Measurements from ENCODE around the gene GPRASP3.
"Not testable (repeated sequence)": the region's sequence is repeated elsewhere in the genome, so short reads cannot be mapped to it uniquely, and the experiment has no call there.

Gene GPRASP3, protein sequence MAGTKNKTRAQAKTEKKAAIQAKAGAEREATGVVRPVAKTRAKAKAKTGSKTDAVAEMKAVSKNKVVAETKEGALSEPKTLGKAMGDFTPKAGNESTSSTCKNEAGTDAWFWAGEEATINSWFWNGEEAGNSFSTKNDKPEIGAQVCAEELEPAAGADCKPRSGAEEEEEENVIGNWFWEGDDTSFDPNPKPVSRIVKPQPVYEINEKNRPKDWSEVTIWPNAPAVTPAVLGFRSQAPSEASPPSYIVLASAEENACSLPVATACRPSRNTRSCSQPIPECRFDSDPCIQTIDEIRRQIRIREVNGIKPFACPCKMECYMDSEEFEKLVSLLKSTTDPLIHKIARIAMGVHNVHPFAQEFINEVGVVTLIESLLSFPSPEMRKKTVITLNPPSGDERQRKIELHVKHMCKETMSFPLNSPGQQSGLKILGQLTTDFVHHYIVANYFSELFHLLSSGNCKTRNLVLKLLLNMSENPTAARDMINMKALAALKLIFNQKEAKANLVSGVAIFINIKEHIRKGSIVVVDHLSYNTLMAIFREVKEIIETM

DNA sequence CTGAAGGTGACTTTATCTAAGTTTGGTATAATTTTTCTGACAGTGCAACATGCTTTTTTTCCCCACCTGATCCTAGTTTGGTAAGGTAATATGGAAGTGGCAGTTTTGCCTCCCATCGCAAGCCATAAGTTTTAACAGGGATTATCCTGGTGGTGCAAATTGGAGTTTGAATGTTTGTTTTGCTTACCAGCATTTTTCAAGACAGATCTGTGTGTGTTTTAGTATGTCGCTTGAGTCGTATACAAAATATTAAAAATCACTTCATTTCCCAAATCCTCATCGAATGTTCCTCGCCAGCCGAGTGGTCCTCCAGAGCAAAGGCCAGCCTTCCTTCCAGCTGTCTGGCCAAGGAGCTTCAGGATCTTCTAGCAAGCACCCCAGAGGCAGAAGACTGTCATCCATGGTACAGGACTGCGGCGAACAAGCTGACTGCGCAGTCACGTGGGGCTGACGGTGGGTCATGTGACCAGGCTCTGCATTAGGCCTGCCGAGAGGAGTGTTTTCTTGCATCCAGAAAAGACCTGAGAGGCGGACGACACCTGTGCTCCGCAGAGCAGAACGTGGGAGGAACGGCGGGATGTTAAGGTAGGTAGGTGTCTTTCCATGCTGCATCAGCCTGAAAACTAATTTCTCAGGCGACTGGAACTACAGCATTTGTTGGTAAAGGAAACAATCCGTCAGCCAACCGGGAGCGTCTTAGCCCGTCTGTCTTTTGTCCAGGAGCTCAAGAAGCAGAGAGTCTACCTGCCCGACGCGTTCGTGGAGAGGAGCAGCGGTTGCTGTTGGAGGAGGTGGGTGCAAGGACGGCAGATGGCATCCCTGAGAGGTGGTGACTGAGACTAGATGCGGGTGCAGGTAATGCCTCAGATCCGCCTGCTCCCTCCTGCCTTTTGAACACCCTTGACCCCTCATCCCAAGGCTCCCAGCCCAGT lies at the start of gene GPRASP3:
Gene GPRASP3 (plus strand): TSS at position 507 of the 932 bp plus-strand sequence. CDS start 28,253 bp downstream, outside the sequence.
- no peak for DNase-seq (ENCODE audit: low read depth)

DNA sequence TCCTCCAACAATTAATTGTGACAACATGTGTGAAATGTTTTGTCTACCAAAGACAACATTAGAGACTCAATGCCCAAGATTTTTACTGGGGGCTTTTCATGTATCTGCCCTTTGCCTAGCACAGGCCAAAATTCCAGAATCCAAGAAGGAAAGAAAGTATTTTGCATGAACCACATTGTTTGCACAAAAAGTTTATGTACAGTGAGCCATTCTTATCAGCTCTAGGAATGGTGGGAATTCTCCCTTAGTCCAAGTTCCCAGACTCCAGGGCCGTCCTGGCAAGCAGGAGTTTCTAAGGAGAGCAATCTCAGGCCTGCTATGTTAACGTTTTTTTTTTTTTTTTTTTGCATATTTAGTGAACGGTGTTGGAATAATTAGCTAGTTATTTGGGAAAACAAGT lies 47.7 kb upstream of the GPRASP3 start:
- DNase-seq (ENCODE audit: low read depth): no peak

DNA sequence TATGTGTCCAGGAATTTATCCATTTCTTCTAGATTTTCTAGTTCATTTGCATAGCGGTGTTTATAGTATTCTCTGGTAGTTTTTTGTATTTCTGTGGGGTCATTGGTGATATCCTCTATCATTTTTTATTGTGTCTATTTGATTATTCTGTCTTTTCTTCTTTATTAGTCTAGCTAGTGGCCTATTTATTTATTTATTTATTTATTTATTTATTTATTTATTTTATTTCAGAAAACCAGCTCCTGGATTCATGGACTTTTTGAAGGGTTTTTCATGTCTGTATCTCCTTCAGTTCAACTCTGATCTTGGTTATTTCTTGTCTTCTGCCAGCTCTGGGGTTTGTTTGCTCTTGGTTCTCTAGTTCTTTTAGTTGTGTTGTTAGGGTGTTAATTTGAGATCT lies 43.1 kb upstream of the GPRASP3 start:
- not testable (repeated sequence) for DNase-seq (ENCODE audit: low read depth)

DNA sequence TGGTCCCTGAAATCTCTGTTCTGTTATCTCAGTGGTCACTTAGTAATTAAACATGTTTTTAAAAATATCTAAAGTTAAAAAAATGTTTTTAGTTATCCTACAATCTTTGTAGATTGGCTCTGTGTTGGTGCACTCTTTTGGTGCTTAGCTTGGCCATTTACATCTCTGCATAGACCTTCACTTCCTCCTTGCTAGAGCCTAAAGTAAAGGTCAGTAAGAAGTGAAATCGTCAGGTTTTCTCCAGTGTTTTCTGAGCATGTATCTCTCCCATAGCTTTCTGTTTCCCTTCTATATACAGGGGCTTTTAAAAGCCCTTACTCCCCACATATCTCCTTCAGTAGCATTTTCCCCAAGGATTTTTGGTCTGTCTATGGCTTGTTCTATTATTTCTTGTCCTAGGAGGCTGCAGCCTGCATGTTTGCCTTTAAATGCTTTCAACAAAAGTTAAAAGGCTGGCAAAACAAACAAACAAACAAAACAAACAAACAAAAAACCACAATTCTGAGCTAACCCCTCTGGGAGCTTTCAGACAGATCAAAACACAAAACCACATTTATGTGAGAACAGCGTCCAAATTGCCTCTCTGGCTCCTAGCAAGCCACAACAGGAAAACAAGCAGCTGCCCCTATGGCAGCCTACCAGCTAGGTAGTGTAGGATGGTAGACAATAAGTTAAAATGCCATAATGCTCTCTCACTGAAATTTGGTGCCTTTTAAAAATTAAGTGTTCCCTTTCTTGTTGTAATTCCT lies 35.6 kb upstream of the GPRASP3 start:
- DNase-seq (ENCODE audit: low read depth): no peak

DNA sequence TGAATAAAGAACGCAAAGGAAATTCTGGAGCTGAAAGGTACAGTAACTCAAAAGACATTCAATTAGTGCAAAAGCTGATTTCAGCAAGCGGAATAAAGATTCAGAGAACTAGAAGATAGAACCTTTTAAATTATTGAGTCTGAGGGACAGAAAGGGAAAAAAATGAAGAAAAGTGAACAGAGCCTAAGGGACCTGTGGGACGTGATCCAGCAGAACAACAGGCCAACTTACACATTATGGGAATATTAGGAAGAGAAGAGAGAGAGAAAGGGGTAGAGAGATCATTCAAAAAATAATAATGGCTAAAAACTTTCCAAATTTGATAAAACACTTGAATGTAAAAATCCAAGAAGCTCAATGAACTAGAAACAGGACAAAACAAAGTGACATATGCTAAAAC lies 25.8 kb upstream of the GPRASP3 start:
- no peak for DNase-seq (ENCODE audit: low read depth)

DNA sequence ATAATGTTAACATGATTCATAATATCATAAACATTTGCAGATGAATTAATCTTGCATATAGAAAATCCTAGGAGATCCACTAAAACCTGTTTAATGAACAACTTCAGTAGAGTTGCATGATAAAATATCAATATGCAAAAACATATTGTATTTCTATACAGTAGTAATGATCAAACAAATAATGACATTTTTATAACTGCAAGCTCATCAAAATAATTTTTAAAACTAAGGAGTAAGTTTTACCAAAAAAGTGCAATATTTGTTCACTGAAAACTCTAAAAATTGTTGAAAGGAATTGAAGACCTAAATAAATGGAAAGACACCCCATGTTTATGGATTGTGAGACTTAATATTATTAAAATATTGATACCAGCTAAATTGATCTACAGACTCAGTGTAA lies 24.2 kb upstream of the GPRASP3 start:
- DNase-seq (ENCODE audit: low read depth): no peak

DNA sequence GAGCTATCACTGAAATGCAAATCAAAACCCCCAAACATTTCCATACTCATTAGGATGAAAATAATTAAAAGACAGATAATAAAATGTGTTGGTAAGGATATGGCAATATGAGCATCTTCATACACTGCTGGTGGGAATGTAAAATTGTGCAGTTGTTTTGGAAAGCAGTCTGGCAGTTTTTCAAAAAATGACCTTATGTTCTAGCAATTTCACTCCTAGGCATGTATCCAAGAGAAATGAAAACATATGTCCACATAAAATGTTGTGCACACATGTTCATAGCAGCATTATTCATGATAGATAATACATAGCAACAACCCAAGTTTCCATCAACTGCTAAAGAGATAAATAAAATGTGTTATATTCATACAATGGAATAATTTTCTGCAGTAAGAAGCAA lies 23.0 kb upstream of the GPRASP3 start:
- DNase-seq (ENCODE audit: low read depth): no peak

DNA sequence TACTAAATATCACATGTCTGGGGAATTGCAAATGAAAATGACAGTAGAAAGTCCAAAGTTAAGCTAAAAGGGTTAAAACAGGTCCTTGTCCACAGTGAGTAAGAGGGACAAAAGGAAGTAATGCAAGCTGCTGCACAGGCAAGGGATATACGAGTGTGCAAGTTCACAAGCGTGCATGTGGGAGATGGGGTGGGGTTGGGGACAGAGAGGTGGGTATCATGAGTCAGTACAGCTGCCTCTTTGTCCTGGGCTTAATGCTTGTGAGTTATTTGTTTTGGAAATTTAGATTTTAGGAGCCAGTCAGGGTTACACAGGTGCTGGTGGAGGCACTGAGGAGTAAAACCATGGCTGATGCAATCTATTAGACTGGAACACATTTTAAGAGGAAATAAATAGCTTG lies 11.6 kb upstream of the GPRASP3 start:
- DNase-seq (ENCODE audit: low read depth): no peak

DNA sequence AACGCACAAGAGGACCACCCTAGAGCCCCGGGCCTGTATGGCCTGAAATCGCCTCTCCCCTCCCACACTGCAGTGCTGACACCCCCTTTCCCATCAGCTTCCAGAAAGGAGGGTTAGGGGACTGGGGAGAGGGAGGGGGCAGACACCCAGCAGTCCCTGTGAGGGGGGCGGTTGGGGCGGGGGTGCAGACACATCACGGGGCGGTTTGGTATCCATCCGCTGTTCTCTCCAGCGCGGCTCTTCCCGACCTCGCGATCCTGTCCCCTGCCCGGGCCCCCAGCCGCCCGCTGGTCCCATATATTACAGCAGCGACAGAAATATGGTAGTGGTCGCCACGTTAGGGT lies 8.7 kb upstream of the GPRASP3 start:
- DNase-seq (ENCODE audit: low read depth): no peak

DNA sequence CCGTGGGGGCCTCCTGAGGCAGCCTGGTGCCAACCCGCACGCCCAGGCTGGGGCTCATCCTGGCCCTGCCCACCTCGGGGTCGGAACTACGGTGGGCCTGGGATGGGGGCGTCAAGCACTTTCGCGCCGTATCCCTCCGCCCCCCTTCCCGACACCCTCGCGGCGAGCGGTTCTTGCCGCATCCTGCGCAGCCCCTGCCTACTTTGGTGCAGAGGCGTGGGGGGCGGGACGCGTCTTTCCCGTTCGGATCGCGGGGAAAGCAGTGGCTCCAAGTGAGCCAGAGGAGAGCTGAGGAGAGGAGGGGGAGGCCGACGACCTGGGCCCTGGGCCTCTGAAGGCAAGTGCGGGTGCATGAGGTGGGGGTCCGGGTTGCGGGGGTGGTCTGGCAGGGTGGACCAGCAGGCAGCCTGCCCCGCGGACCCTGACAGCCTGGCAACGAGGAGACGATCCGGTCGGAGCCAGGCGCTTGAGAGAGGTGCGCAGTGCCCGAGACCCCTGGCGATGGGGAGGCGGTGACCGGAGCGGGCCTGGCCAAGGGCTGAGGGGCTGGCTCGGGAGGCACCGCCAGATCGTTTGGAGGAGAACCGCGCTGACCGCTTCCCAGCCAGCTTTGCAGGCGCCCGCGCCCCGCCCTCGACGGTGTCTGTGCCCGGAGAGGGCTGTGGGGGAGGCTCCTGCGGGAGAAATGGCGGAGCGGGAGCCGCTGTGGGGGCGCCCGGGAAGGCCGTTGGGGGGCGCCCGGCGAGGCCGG lies 8.2 kb upstream of the GPRASP3 start, which contains the start of gene GPRASP2:
Gene GPRASP2 (plus strand): TSS at position 233 of the 751 bp plus-strand sequence. CDS start 2,422 bp downstream, outside the sequence.
- DNase-seq (ENCODE audit: low read depth): no peak

DNA sequence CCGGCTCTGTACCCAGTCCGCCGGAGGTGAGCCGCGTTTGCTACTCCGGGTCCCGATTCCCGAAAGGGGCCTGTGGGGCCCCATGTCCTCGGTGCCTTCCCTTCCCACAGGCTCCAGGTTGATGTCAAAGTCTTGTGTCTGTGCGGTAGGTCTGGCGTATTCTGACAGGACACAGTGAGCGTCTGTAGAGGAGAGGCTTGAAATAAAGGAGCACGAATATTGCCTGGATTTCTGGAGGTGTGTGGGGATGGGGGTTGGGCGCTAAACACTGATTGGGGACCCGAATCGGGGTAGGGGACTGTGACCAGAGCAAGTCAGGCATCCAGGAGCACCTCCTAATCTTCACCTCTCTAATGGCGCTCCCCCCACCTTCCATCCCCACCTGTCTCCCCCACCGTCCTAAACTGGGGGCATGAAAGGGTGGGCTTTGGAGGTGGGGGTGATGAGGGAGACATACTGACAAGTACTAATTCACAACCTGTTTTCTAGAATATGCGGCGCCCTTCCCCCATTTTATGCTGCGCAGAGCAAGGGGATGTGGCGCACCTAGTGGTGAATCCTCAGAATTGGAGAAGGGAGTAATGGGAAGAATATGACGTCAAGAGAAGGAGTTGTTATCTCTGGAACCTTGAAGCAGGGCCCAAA lies 7.4 kb upstream of the GPRASP3 start:
- DNase-seq (ENCODE audit: low read depth): no peak

DNA sequence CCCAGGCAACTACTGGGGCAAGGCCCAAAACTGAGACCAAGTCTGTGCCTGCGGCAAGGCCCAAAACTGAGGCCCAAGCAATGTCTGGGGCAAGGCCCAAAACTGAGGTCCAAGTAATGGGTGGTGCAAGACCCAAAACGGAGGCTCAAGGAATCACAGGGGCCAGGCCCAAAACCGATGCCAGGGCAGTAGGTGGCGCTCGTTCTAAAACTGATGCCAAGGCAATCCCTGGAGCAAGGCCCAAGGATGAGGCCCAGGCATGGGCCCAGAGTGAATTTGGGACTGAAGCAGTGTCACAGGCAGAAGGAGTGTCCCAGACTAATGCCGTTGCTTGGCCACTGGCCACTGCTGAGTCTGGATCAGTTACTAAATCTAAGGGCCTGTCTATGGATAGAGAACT lies 5.5 kb upstream of the GPRASP3 start:
- no peak for DNase-seq (ENCODE audit: low read depth)

DNA sequence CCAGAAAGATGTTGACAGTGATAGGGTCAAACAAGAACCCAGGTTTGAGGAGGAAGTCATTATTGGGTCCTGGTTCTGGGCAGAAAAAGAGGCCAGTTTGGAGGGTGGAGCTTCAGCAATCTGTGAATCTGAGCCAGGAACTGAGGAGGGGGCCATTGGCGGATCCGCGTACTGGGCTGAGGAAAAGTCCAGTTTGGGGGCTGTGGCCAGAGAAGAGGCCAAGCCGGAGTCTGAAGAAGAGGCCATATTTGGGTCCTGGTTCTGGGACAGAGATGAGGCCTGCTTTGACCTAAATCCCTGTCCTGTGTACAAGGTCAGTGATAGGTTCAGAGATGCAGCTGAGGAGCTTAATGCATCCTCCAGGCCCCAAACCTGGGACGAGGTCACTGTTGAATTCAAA lies 4.6 kb upstream of the GPRASP3 start:
- DNase-seq (ENCODE audit: low read depth): no peak

DNA sequence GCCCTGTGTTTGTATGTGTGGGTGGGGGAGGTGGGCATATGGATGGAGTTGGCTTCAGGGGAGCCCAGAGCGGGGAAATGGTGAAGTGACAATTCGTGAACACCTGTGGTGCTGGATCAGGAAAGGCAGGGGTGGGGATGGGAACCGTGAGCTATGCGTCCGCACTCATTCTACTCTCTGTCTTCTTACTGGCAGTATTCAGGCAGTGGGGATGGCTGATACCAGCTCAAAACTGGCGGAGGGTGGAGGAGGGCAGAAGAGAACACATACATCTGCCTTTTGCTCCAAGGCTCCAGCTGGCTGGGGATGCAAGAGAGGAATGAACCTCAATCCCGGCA lies 595 bp downstream of the GPRASP3 start:
- DNase-seq (ENCODE audit: low read depth): not testable (repeated sequence)

DNA sequence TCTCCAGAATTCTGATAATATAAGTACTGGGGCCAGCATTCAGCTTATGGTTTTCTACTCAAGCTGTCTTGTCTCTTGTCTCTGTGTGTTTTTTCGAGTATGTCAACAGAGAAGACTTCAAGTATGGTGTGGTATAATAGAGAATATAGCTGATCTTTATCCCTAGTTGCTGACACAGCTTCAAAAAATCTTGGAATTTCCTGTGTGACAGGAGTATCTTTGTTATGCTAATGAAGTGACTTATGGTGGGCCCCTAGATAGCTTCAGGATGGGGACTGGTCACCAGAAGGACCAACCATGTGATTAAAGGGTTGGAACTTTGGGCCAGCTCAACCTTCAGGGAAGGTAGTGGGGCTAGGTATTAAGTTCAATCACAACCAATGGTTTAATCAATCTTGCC lies 2.9 kb downstream of the GPRASP3 start:
- no peak for DNase-seq (ENCODE audit: low read depth)

DNA sequence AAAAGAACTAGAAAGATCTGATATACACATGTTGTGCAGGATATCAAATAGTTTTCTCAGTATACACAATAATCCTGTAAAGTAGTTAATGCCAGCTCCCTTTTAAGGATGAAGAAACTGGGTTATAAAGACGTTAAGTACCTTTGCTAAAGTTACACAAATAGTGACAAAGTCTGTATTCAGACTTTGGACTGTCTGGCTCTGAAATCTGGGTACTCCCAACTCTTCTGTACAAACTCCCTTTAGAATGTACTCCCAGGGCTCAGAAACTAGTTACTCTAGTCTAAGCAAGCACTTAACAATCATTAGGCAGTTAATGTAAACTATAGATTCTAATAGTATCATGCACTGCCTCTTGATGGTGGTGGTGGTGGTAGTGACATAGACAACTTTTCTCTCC lies 7.2 kb downstream of the GPRASP3 start:
- DNase-seq (ENCODE audit: low read depth): no peak

DNA sequence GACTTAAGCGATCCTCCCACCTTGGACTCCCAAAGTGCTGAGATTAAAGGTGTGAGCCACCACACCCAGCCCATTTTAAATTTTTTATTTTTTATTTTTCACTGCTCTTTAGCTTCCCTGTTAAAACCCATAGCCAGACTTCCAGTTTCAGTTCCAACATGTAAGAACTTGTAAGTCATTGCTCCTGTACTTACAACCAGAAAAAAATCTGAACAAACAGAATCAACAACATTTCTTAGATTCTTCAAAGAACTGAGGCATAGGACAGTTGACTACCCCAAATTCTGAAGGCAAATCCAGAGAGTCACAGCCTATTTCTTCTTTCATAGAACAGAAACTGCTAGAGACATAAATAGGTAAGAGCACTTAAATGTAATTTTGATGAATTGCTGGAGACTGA lies 8.1 kb downstream of the GPRASP3 start:
- DNase-seq (ENCODE audit: low read depth): no peak

DNA sequence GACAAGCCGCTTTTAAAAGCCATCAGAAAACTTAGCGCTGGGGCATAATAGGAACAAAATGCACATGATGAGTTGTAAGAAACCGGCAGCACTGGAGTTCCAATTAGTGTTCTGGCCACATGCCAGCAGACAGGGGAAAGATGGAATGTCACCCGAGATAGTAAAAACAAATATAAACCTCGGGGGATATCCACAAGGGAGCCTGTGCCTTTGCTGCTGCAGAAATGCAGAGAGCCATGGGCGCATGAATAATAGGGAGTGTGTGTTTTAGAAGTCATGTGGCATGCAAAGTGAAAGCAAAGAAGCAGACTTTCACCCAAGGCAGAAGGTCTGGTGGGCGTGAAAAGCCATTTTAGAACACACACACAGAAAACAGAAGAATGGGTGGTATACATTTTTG lies 19.1 kb downstream of the GPRASP3 start:
- DNase-seq (ENCODE audit: low read depth): no peak

DNA sequence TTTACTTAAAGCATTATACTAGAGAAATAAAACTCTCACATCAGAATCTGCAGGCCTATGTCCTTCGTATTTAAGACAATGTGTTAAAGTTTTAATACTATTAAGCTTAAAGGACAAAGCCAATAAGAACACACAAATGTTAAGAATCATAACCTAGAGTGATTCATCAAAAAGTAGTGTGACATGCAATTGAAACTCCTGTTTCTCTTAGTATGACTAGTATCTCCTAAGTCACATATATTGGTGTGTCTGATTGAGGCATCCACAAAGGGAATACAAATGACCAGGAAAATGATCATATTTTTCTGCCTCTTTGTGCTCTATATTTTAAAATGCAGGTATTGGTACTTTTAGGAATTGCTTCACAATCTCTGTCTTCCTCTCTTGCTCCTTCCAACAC lies 23.8 kb downstream of the GPRASP3 start:
- no peak for DNase-seq (ENCODE audit: low read depth)

DNA sequence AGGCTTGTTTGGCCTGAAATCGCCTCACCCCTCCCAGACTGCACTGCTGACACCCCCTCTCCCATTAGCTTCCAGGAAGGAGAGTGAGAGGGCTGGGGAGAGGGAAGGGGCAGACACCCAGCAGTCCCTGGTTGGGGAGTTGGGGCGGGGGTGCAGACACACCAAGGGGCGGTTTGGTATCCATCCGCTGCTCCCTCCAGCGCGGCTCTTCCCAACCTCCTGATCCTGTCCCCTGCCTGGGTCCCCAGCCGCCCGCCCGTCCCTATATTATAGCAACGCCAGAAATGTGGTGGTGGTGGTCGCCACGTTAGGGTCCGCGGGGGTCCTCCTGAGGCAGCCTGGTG lies 24.9 kb downstream of the GPRASP3 start:
- no peak for DNase-seq (ENCODE audit: low read depth)
